ENCODE measurements around the gene NFIA. TPM values are rescaled to one million over a fixed set of nuclear protein-coding genes. Genes with fewer than 3 reads are reported as not detected.

NFIA gene
- total and polyA plus RNA-seq, 2 of the 13 experiments (the other 11 are each of a cell fraction or from before 2014, with no cell fraction given), result 14.7 to 28.5 TPM

GRCh38 chr1:61428146-61428545 is 345.8 kb downstream of the NFIA start (continued):
- TF ChIP-seq, protein P1, sequence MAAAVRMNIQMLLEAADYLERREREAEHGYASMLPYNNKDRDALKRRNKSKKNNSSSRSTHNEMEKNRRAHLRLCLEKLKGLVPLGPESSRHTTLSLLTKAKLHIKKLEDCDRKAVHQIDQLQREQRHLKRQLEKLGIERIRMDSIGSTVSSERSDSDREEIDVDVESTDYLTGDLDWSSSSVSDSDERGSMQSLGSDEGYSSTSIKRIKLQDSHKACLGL (CRISPR knock-in tag; IDR thresholded peaks at IDR 0.05), result no peak
- TF ChIP-seq ZBTB1 (CRISPR knock-in tag; IDR thresholded peaks at IDR 0.05; ENCODE audit: borderline replicate concordance) (no peak), ZNF784 (CRISPR knock-in tag; IDR thresholded peaks at IDR 0.05; ENCODE audit: borderline replicate concordance) (no peak), DR1 (CRISPR knock-in tag; IDR thresholded peaks at IDR 0.05) (no peak), MNT (IDR thresholded peaks at IDR 0.05) (no peak), HDAC6 (IDR thresholded peaks at IDR 0.05; ENCODE audit: low read depth, low read length) (no peak), BRCA1 (CRISPR knock-in tag; IDR thresholded peaks at IDR 0.05) (no peak), CBFB (CRISPR knock-in tag; IDR thresholded peaks at IDR 0.05) (no peak), ATAD3A (CRISPR knock-in tag; IDR thresholded peaks at IDR 0.05) (no peak), ZSCAN29 (CRISPR knock-in tag; conservative IDR thresholded peaks at IDR 0.05) (no peak)

DNA sequence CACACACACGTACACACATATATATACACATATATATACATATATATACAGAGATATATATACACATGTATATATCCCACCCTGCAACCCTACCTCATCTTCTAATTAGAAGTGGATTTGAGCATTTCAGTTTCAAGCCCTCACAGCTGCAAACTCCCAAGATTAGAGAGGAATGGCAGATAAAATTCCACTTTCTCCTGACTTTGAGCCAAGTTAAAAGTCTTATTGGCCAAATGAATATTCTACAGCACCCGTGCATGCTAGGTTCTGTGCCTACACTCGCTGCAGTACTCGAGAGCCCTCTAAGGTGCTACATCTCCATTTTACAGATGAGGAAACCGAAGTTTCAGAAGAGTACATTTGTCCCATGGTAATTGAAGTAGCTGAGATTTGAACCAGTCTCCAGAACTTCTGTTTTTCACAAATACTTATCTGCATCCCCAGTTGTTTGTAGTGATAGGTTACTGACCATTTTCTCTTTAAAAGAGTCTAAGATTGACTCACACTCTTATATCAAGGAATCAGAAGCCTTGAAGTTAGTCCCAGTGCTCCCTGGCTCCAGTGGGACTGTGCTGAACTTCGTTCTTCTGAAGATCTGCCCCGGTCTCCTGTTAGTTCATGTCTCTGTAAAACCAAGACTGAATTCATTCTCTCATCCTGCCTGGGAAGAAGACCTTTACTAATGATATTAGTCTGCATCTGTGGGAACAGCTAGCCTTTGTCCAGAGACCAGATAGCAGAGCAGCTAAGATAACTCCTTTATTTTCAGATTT is 350.4 kb downstream of the NFIA start:
- no peaks in the 10 kb centered on the region for H3K9me3 ChIP-seq (ENCODE audit: low read length)
- H4K20me1 ChIP-seq (ENCODE audit: insufficient read depth, low read length), result no peaks in the 10 kb centered on the region; the same call in 1 of the 2 replicates
- in situ Hi-C loops (cut with HindIII; ENCODE audit: extremely low pct_ligation_motif_present, low pct_unique_long_range_greater_than_20kb) (no loop called here), intact Hi-C loops (cut with micrococcal nuclease; ENCODE audit: unreplicated experiment) (no loop called here)
- ATAC-seq, result no peak
- CTCF ChIA-PET (ENCODE audit: low intra/inter-chr PET ratio, low total read pairs), result no interaction called here
- no TSS peak for BruUV-seq (replicated peaks)
- WGBS (ENCODE audit: low lambda C conversion rate), result over 99% methylated on average over 7 of the region's 7 CpGs
- peaks cover 7 to 57% of the 10 kb centered on the region in 2 experiments for H3K36me3 ChIP-seq (replicated peaks in 1 of 2; ENCODE audit: control insufficient read depth in 1 of 2, insufficient read depth in 2 of 2, low read length in 2 of 2)
- H3K9ac ChIP-seq (ENCODE audit: insufficient read depth, low read depth, low read length), result no peak overlapping the region
- H2AFZ ChIP-seq (ENCODE audit: low read length), result no peak overlapping the region
- H3K4me1 ChIP-seq (ENCODE audit: insufficient read depth, low read length), result peaks cover 15% of the 10 kb centered on the region
- DNase-seq (ENCODE audit: low spot score), result no peak
- H3K27ac ChIP-seq (ENCODE audit: extremely low read length, insufficient read depth, low read length), result no peak overlapping the region
- H3K4me2 ChIP-seq (ENCODE audit: low read depth, low read length), result no peak overlapping the region
- H3K79me2 ChIP-seq (ENCODE audit: insufficient read depth, low read length), result no peaks in the 10 kb centered on the region
- no peak overlapping the region for H3K4me3 ChIP-seq (replicated peaks in 1 of 3; ENCODE audit: insufficient read depth in 1 of 3, low read depth in 2 of 3, low read length in 3 of 3)
- POLR2A ChIA-PET, result no interaction called here
- no peak for FAIRE-seq
- H3K27me3 ChIP-seq (ENCODE audit: control insufficient read depth in 1 of 2, insufficient read depth in 2 of 2, low read length in 2 of 2), result no peaks in the 10 kb centered on the region
- TF ChIP-seq ZNF17 (CRISPR knock-in tag; IDR thresholded peaks at IDR 0.05) (no peak), SMYD3 (CRISPR knock-in tag; IDR thresholded peaks at IDR 0.05) (no peak), SKIL (CRISPR knock-in tag; IDR thresholded peaks at IDR 0.05; ENCODE audit: borderline replicate concordance) (no peak), HOXA5 (CRISPR knock-in tag; IDR thresholded peaks at IDR 0.05) (no peak), ZZZ3 (CRISPR knock-in tag; IDR thresholded peaks at IDR 0.05; ENCODE audit: borderline replicate concordance) (no peak), DZIP1 (CRISPR knock-in tag; IDR thresholded peaks at IDR 0.05) (no peak)
